Activated T-cell treated with anti-CD3 and anti-CD28 coated beads for 48 hours (primary cell): ENCODE data around the gene DESI2.
A peak's percentile ranks its signal among the peaks of the same experiment; 100 is the strongest.

Source experiments
- DNase-seq: peaks from one replicate; pipeline ENCODE4 v3.0.0-alpha.2; 2020; ENCODE audit warnings: low read depth

The DESI2 gene

DNA sequence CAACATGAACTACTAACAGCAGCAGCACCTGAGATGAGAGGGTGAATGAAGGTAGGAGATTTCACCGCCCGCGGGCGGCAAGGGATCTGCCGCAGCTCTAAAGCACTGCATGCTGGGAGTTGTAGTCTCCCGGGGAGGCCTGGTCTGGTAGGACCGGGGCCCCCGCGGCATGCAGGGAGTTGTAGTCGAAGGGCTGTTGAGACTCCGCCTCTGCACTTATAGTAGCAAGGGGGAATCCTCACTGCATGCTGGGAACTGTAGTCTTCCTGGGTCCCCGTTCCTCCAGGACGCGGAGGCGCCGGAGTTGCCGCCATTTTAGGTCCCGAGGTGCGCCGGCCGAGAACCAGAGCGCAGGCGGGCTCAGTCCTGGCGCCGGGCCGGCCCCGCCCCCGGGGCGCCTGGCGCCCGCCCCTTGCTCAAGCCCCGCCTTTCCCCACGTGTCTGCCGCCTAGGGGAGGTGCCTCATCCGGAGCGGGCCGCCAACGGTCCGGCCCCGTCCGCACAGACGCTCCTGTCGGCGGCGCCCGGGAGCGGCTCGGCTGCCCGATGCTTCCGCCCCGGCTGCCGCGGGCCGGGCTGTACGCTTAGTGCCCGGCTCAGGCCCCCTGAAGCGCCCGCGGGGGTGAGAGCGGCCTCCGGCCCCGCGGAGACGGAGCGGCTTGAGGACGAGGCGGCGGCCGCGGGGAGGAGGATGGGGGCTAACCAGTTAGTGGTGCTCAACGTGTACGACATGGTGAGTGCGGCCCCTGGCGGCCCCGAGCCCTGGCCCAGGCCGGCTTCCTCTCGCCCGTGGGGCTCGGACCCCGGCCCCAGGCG, at the start of gene DESI2:
TSS of gene DESI2 (plus strand) at position 504 of the 816 bp plus-strand sequence. CDS start at position 692, 188 bp downstream.
- DNase-seq, result peak; percentile 97

DNA sequence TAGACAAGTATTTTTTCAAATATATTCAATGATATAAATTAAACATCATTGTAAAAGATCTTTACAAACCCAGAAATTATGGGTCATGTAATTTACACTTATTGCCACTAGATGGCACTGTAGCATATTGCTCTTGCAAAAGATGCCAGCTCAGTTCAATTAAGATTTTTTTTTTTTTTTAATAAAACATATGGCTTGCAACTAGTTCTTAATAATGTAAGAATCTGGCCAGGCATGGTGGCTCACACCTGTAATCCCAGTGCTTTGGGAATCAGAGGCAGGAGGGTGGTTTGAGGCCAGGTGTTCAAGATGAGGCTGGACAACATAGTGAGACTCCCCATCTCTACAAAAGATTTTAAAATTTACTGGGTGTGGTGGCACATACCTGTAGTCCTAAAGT, 49.4 kb upstream of the DESI2 start:
- no peak for DNase-seq

DNA sequence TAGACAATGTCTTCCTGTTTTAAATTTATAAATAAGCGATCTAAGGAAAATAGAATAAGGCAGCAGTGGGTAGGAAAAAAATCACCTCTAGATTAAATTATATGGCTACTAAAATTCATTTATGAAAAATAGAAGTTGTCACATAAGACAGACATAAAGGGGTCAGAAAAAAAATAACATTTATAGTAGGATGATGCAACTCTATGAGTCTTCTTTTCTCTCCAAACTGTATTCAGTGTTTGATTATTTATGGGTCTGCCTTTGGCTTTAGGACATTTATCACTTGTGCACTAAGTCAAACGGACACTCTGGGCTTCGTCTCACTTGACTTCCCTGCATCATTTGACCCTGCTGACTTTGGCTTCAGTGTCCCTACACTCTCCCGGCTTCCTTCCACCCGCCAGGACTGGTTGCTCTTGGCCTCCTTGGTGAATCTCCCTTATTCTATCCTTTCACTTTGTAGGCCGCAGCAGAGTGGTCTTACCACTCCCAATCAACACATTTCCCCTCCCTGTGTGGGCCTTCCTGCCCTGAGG, 47.0 kb upstream of the DESI2 start:
- no peak for DNase-seq

DNA sequence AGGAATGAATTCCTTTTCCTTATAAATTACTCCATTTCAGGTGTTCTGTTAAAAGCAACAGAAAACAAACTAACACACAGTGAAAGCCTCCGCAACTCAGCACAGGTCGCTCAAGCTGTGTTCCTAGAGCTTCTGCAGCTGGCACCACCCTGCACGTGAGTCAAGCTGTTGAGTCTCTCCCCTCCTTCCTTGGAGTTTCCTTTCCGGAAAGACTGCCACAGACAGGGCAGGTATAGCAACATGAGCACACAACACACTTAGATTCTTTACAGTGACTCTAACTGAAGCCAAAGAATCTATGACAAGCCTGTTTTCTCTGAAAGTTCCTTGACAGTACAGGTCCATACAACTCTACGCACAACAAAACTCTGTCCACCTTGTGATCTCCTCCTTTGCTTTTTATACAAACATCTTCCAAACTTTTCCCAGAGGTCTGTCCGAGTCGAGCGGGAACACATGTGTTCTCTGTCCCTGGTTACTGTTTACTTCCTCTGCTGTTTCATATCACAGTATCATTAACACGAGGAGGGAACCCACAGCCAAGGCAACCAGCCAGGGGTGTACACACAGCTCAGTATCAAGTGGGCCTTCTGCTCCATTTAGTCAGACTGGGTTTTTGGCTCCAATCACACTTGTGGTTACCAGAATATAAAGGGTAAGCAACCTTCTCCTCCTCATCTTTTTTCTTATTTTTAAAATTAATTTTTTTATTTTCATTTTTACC, 38.7 kb upstream of the DESI2 start:
- no peak for DNase-seq

DNA sequence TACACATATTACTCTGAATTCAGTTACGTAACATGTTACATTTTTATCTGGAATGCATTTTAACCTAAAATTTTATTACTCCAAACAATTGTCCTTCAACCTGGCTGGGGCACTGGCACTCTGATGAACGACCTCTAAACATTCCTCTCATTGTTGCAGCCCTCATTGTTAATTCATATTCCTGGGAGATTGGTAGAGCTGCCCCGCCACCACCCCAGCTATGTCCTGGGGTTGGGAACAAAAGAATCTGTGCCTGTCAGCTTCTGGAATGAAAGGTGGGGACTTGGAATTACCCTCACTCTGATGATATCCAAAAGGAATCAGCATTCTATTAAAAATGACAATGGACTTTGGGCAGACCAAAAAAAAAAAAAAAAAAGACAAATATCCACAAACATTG, 38.0 kb upstream of the DESI2 start:
- no peak for DNase-seq

DNA sequence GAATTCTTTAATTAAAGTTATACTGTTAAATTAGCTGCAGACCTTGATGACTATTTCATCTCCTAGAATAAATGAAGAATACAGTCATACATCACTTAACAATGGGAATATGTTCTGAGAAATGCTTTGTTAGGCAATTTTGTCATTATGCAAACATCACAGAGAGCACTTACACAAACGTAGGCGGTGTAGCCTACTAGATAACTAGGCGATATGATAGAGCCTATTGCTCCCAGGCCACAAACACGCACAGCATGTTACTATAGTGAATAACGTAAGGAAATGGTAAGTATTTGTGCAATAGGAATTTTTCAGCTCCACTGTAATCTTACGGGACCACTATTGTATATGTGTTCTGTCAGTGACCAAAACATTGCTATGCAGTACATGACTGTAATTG, 37.6 kb upstream of the DESI2 start:
- no peak for DNase-seq

DNA sequence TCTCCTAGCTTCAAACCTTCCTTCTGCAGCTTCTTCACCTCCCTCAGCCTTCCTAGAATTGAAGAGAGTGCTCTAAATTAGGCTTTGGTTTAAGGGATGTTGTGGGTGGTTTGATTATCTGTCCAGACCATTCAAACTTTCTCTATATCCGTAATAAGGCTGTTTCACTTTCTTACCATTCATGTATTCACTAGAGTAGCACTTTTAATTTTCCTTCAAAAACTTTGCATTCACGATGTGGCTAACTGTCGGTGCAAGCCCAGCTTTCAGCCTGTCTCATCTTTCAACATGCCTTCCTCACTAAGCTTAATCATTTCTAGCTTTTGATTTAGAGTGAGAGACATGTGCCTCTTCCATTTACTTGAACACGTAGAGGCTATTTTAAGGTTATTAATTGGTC, 26.2 kb upstream of the DESI2 start:
- no peak for DNase-seq

DNA sequence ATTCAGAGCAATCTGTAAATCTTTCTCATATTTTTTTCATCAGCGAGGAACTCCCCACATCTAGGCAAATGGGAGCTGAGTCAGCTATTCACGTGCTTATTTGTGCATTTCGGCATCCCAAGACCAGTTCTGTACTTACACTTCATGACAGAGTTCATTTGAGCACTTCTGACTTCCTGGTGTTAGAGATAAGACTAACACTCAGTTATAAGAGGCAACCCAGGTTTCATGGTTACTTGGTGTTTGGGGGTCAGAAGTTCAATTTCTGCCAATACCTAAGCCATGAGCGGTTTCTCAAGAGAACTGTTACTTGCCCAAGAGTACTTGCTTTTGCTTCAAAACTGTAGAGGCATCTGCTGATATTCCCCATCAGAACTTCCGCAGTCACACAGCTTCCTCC, 24.1 kb upstream of the DESI2 start:
- DNase-seq, result no peak

DNA sequence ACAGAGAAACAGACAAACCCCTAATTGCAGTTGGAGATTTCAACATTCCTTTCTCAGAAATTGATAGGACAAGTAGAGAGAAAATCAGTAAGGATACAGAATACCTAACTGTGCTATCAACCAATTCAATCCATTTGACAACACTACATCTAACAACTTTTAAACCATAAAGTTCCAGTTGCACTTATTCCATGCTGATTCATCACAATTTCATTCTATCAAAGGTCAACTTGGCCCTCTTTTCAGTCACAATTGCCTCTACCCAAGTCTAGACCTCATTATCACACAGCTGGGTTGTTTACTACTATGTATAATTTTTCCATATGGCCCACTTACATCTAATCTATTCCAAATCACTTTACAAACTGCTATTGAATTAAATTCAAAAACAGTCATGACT, 19.8 kb upstream of the DESI2 start:
- DNase-seq, result no peak

DNA sequence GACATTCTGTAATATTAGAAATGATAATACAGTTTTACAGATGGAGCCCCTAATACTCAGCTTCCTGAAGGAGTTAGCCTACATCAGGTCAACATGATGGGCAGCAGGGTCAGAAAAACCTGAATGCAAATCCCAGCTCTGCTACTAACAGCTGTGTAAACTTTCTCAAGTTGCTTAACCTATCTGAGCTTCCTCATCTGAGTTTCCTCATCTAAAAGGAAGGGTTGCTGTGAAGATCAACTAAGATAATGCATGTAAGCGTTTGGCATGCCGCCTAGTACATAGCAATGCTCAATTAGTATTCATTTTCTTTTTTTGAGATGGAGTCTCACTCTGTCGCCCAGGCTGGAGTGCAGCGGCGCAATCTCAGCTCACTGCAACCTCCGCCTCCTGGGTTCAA, 18.4 kb upstream of the DESI2 start:
- no peak for DNase-seq

DNA sequence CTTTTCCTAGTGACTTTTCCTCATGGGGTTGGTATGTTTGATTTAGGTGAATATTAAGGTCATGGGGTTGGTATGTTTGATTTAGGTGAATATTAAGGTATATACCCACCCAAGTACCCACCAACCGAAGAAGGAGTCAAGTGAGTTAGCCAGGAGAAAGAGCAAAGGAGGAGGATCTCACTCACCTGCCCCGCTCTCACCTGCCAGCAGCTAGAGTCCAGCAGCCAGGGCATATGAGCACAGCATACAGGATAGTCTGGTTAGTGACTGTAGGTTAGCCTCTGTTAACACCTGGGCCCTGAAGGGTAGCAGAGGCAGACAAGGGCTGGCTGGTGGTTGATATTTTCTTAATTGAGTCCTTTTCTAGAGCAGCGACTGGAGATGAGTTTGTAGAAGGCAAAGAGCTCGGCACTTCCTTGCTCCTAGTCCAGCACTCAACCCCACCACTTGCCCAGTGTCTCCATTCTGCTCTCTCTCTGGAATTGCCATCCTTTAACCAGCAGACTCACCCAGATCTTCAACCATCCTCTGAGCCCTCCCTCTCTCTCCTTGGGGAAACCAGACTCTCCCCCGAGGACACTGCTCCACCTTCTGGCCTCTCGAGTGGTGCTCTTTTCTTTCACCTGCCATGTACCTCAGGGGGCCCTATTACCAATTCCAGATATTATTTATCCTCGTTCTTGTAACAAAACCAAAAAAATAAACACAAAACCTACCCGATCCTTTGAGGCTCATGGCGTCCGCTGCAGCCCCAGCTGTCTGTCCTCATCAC, 16.3 kb upstream of the DESI2 start:
- DNase-seq, result no peak

DNA sequence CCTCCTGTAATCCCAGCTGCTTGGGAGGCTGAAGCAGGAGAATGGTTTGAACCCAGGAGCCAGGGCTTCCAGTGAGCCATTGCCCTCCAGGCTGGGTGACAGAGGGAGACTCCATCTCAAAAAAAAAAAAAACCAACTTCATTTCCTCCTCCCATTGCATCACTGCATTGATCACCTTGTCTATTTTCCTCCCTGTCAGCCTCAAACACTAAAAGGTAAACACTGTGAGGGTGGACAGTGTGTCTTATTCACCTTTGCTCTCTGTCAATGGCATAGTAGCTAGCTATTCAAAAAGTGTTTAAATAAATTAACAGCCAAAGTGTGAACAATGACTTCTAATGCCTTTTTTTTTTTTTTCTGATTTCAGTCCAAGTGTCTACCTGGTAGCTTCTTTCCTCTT, 13.4 kb upstream of the DESI2 start:
- no peak for DNase-seq

DNA sequence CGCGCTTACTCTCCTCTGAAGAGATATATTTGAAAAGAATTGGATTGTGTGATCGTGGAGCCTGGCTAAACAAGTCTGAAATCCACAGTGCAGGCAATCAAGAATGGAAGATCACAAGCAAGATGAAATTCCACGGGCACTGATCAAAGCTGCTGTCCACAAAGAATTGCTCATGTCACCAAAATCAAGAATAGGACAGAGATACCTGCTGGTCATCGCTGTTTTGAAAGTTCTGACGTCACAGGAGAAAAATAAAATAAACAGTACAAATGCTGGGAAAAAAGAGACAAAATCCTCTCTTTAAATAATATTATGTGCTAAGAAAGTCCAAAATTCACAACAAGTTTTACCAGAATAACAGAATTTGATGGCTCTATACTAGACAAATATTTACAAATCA, 12.0 kb upstream of the DESI2 start:
- no peak for DNase-seq

DNA sequence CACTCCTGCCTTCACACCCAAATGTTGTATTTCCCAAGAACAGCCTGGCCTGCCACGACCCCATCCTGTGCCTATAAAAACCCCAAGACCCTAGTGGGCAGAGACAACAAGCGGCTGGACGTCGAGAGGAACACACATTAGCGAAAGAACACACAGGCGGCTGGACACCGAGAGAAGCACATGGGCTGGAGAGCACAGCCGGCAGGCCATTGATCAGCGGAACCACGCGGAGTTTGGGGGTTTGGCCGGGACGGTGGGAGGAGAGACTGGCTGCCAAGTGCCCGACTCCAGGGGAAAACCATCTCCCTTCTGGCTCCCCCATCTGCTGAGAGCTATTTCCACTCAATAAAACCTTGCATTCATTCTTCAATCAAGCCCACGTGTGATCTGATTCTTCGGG, 10.4 kb upstream of the DESI2 start:
- DNase-seq, result no peak

DNA sequence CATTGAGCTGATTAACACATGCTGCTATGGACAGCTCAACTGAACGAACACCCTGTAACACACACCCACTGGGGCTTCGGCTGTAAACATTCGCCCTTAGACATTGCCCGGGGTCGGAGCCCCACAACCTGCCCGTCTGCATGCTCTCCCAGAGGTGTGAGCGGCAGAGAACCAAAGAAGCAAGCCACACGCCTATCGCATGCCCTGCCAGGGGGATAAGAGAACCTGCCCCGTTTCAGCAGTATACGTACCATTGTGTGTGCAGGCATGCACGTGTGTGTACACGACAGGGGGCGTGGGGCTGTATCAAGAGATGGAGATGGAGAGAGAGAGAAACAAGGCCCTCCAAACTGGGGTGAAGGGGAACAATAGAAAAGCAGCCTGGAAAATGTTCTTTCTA, 9.9 kb upstream of the DESI2 start:
- DNase-seq, result no peak

DNA sequence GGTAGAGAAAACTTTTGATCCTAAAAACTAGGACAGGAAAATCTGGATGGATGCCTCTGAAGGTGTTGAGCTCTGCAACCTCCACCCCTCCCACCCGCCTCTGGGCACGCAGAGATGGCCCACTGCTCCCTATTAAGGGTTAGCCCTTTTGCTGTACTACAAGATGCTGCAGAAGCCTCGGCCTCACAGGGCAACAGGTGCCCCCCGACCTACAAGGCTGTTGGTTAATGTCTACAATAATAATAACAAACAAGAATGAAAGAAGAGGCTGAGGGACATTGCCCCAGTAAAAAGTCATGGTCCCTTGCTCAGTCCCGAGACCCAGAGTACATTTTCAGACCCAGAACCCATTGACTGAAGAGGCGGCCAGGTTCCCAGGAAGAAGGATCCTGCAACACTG, 7.5 kb upstream of the DESI2 start:
- no peak for DNase-seq

DNA sequence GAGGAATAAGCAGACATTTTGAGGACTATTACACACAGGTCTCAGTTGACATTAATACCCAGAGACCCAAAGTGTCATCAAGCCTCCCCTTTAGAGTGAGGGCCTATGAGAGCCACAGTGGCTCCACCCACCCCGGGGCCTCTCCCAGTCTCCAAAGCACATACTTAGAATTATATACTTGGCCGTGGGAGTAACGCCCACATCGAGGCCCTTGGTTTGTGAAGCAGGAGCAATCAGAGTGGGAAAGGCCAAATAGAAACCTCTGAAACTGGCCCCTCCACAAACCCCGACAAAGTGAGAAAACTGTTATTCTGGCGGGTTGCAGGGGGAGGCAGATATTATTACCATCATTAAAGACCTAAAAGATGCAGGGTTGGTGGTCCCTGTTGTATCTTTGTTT, 7.0 kb upstream of the DESI2 start:
- DNase-seq, result no peak

DNA sequence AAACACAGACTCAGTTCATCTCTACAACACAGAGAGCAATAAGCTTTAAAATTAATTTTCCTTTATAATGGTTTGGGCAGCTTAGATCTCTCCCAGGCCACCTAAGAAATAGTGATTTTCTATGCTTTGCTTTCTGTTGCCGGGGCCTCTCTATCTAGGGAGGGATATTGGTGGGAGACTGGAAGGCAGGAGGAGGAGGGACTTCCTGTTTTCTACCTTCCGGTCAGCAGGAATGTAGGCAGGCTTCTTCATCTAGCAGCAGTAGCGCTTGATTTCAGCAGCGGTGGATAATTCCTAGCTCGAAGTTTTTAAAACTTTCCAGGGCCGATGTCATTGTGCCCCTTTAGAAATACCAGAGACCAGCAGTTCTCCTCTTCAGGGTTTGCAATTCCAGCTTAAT, 5.1 kb upstream of the DESI2 start:
- no peak for DNase-seq

DNA sequence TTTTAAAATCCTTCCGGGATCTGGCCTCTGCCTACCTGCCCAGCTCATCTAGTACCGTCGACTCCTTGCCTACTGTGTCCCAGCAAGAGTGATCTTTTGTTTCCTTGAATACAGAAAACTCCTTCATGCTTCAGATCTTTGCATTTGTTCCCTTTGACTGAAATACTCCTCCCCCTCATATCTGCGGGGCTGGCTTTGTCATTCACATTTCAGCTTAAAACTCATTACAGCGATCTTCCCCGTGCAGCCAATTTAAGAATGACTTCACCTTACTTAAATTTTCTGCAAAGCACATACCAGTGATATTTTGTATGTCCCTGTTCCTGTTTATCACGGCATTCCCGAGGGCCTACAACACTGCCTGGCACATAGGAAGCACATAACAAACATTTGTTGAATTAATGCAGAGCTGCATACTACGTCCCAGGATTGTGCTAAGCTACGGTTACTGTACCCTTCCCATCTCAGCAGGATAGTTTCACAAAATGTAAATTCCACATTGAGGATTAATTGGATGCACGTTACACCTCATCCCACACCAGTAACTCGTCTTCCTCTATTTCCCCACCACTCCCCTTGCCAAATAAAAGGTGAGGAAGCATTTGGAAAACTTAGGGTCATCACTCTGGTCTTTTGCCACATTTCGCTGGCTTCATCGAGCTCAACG, 837 bp upstream of the DESI2 start:
- DNase-seq, result no peak

DNA sequence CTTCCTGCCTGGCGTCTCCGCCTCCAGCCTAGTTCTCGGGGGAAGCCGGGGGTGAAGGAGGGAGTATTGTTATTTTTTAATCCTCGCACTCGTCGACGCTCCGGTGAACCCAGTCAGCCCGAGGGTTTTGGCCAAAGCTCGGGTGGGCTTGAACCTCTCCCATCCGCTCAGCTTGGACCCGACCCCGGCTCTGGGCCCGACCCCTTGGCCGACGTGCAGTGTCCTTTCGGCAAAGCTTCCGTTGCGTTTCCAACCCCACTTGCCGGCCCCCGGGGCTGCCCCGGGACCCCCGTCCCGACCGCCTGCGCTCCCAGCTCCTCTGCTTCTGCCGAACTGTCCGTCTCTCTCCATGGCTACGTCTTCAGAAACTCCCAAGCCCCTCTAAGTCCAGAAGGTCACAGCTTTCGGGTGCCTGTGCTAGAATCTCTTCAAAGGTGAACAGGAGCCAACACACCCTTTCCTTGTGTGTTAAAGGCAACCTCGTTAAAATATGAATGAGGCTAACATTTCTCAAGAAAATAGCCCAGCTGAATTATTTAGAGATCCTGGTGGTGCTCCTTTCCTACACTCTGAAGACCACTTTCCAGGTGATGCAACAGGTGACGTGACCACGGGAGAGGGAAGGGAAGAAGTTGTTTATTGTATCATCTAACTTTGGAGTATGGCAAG, 647 bp downstream of the DESI2 start:
- no peak for DNase-seq
